Liver (tissue), 3 donors: ENCODE data around the gene MED27.

Source experiments
- CTCF ChIP-seq: fragments of 150-350 bp; IDR thresholded peaks from 2 replicates; pipeline ENCODE4 v1.5.1; 2017; ENCODE audit warnings: improper control_type of control experiment, low read depth, low read length; ENCODE audit not compliant: missing input control
- GABPA ChIP-seq, 2 donors: IDR thresholded peaks in 1 of 2; conservative IDR thresholded peaks in 1 of 2; 2 replicates each; pipeline ENCODE4 v1.6.1; 2016; ENCODE audit warnings: antibody characterized with exemption in 2 of 2, mild to moderate bottlenecking in 1 of 2, moderate library complexity in 1 of 2
- JUND ChIP-seq, 2 donors: IDR thresholded peaks; 2 replicates each; pipeline ENCODE4 v1.6.1; 2016; ENCODE audit warnings: antibody characterized with exemption in 2 of 2
- donor health status: healthy.
- donor health status: healthy.

GRCh38 chr9:131873335-131873734 is 206.3 kb downstream of the MED27 start:
- TF ChIP-seq JUND (IDR thresholded peaks at IDR 0.05): no peak
- TF ChIP-seq GABPA (IDR thresholded peaks at IDR 0.05 in 1 of 2, conservative IDR thresholded peaks at IDR 0.05 in 1 of 2): no peak
- no peak for TF ChIP-seq CTCF
